SK-N-SH treated with all-trans-retinoic acid at 6 μM for 48 hours (cell line): Measurements from ENCODE around the gene KCNH2.

Source experiments
- ARNTL ChIP-seq: fragments of 450-650 bp; formaldehyde crosslinking; IDR thresholded peaks from 2 replicates; pipeline ENCODE4 v1.5.0; 2020; ENCODE audit warnings: low read depth, mild to moderate bottlenecking, moderate library complexity, borderline replicate concordance
- ISL1 ChIP-seq: fragments of 250-450 bp; sonication (Bioruptor Pico); IDR thresholded peaks from 2 replicates; pipeline ENCODE4 v2.1.2; 2022; ENCODE audit warnings: mild to moderate bottlenecking, moderate library complexity
- TCF4 ChIP-seq: fragments of 250-450 bp; sonication (Bioruptor Pico); IDR thresholded peaks from 2 replicates; pipeline ENCODE4 v1.8.0; 2021; ENCODE audit warnings: mild to moderate bottlenecking, moderate library complexity, borderline replicate concordance
- ZFP30 ChIP-seq: fragments of 450-650 bp; formaldehyde crosslinking; IDR thresholded peaks from 2 replicates; pipeline ENCODE4 v1.5.0; 2022; ENCODE audit warnings: mild to moderate bottlenecking, moderate library complexity
- ZNF565 ChIP-seq: fragments of 450-650 bp; formaldehyde crosslinking; conservative IDR thresholded peaks from 2 replicates; pipeline ENCODE4 v1.5.0; 2020; ENCODE audit warnings: low read depth, mild to moderate bottlenecking, moderate library complexity
- TF ChIP-seq, protein P1 (sequence below): fragments of 250-450 bp; sonication (Bioruptor Pico); IDR thresholded peaks from 2 replicates; pipeline ENCODE4 v1.8.0; 2020; ENCODE audit warnings: mild to moderate bottlenecking, moderate library complexity, borderline replicate concordance

GRCh38 chr7:150910996-150911422 lies 67.1 kb downstream of the KCNH2 start:
- TF ChIP-seq TCF4 (CRISPR knock-in tag) (no peak), ARNTL (CRISPR knock-in tag) (no peak), ISL1 (CRISPR knock-in tag) (no peak), ZNF565 (no peak), ZFP30 (no peak)
- TF ChIP-seq, protein P1, sequence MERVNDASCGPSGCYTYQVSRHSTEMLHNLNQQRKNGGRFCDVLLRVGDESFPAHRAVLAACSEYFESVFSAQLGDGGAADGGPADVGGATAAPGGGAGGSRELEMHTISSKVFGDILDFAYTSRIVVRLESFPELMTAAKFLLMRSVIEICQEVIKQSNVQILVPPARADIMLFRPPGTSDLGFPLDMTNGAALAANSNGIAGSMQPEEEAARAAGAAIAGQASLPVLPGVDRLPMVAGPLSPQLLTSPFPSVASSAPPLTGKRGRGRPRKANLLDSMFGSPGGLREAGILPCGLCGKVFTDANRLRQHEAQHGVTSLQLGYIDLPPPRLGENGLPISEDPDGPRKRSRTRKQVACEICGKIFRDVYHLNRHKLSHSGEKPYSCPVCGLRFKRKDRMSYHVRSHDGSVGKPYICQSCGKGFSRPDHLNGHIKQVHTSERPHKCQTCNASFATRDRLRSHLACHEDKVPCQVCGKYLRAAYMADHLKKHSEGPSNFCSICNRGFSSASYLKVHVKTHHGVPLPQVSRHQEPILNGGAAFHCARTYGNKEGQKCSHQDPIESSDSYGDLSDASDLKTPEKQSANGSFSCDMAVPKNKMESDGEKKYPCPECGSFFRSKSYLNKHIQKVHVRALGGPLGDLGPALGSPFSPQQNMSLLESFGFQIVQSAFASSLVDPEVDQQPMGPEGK (CRISPR knock-in tag) = no peak
